NT2/D1 (cell line): ENCODE data around the gene LRP5.

Experiments used
- SUZ12 ChIP-seq: IDR thresholded peaks from 2 replicates; pipeline ENCODE4 v1.6.1; 2011; ENCODE audit not compliant: insufficient read length, insufficient read depth; ENCODE audit errors: extremely low read depth
- YY1 ChIP-seq: IDR thresholded peaks from 2 replicates; pipeline ENCODE4 v1.6.1; 2011; ENCODE audit not compliant: insufficient read length, insufficient read depth
- ZNF274 ChIP-seq: IDR thresholded peaks from 2 replicates; pipeline ENCODE4 v1.6.1; 2011; ENCODE audit warnings: mild to moderate bottlenecking, low read depth, low read length

DNA sequence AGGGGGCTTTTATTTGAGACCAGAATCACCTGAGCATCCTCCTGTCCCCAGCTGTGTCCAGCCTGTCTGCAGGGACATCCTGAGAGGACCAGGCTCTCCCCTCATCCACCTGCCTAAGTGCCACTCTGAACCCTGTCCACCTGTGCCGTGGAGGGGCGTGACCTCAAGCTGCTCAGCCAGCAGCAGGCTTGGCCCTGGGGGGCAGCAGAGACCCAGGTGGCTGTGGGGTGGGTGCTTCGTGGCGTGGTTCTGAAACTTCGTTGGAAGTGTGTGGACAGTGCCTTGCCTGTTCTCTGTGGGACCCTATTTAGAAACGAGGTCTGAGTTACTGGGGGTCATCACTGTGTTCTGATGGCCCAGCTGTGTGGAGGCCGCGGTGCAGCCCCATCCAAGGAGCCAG, 72.7 kb downstream of the LRP5 start:
- TF ChIP-seq YY1: no peak
- TF ChIP-seq SUZ12: no peak
- TF ChIP-seq ZNF274: no peak
